ENCODE data around the gene STAP2.

DNA sequence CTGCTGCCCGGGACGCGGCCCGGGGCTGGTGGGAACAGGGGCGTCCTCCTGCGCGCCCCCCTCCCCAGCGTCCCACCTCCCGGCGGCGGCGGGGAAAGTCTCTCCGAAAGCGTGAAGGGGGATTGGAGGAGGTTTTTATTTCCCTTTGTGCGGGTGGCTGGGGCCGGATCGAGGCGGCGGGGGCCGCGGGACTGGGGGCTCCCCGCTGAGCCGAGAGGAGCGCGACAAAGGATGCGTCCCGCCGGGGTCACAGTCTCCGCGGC is 59.4 kb downstream of the STAP2 start:
- TF ChIP-seq CTCF (conservative IDR thresholded peaks at IDR 0.05 in 1 of 2, IDR thresholded peaks at IDR 0.05 in 1 of 2; ENCODE audit: extremely low read depth in 1 of 2, insufficient read depth in 1 of 2, low read depth in 1 of 2, low read length in 2 of 2), result no peak
- no peak for TF ChIP-seq EZH2 (IDR thresholded peaks at IDR 0.05; ENCODE audit: borderline replicate concordance, low read length)
